Left hindlimb (tissue), 1 donor: ENCODE data around the gene PTAR1.

ENCODE experiments used
- DNase-seq: peaks from one replicate; pipeline ENCODE4 v3.0.0-alpha.2; 2018

Gene PTAR1

DNA sequence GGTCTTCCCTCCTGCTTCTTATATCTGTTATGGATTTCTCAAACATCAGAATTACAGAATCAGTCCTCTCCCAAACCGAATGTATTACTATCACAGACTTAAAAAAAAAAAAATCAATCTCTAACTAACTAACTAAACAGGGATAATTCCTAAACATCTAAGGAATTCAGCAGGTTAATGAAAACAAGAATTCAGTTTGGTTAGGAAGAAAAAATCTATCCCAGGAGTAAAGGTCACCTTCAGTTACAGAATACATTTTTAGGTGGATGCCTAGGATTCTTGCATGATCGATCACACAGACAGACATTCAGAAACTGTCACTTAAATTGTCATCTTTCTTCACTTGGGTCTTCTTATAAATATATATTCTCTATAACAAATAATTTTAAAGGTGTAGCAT, 11.5 kb downstream of the PTAR1 start:
- DNase-seq = no peak

DNA sequence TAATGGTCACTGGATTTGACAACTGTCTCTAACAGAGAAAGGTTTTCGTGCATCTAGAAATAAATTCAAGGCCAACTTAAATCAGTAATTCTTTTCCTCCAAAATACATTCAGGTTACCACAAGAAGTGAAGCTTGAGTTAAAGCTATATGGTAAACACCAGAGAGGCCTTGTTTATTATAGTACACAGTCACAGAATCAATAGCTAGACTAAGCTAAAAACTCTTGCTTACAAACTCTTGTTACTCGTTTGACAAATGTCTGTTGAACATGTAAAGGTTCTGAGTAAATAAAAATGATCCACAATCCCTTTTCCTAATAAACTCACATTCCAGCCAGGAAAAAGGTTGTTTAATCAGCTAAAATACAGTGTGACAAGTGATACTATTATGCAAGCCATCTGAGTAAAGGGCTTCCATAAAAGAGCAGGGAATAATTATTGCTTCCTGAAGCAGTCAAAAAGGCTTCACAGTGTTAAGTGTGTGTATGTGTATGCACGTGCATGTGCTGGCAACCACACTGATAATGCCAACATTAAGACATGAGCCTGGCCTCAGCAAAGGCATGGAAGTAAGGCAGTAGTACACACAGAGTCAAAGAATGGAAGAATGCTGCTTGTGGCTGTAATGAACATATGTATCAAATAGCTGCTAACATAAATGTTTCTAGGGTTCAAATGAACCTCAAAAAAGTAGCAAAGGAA, 12.8 kb downstream of the PTAR1 start:
- DNase-seq = no peak

DNA sequence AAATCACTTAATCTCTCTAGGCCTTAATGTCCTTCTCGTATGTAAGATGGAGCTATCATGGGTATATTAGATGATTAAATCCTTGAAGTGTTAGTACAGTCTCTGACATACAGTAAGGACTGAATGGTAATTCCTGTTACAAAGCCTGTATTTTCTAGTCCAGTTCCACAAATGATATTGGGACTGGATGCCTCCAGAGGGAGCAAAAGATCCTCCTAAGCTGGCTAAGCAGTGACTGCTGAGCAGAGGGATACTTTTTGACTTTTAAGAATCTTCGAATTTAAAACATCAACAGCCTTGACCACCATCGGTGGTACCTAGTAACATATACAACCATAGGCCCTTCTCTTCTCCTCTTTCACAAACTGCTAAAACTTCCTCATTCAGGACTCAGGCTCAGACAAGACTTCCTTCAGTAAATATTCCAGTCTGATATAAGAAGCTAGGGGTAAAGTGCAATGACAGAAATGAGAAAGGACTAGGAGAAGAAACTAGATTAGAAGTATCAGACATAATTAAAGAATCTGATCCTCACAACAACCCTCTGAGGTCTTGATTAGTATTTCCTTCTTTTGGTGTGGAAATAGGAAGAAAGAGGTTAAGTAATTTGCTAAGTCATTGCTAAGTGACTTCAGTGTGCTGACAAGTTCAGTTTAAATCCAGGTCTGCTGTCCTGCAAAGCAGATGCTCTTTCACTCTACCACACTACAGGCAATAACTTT, 13.9 kb downstream of the PTAR1 start:
- DNase-seq = no peak

DNA sequence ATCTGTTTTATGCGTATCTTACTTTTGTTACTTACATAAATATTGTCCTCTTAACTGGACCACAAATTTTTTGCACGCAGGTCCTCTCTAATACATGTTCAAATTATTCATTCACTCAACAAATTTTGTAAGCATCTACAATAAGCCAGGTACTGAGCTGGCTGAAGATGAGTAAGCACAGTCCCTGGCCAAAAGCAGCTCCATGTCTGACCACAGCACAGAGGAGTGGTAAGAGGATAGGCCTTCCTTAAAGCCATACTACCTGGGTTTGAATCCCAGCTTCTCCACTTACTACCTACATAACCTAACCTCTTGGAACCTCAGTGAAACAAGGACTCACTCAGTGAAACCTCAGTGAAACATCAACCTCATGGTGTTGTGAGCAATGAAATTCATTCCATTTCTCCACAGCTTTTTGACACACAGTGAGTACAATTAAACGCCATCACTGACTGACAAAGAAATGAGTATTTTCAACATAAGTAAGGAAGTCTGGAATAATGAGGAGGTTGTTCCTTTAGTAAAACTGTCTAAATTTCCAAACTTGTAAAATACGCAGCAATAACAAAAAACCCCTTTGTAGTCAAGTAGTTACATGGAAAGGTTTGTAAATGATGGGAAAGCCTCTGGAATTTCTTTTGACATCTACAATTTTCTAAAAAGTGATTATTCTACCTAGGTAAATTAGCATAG, 15.0 kb downstream of the PTAR1 start:
- no peak for DNase-seq

DNA sequence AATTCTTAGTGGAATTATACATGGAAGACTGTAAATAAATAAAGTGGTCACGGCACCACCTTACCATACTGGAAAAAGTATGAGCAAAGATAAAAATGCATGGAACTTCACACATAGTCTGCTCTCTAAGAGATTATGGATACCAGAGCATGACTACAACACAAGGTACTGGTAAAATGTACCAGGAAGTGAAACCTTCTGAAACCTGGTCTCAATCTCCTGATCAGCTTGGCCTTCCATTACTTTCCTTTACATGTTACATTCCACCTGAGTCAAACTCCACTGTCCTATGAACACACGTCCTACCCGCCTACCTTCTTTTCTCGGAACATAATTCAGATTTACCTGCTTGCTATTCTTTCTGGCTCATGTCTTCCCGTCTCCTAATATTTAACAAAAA, 15.9 kb downstream of the PTAR1 start:
- DNase-seq = no peak

DNA sequence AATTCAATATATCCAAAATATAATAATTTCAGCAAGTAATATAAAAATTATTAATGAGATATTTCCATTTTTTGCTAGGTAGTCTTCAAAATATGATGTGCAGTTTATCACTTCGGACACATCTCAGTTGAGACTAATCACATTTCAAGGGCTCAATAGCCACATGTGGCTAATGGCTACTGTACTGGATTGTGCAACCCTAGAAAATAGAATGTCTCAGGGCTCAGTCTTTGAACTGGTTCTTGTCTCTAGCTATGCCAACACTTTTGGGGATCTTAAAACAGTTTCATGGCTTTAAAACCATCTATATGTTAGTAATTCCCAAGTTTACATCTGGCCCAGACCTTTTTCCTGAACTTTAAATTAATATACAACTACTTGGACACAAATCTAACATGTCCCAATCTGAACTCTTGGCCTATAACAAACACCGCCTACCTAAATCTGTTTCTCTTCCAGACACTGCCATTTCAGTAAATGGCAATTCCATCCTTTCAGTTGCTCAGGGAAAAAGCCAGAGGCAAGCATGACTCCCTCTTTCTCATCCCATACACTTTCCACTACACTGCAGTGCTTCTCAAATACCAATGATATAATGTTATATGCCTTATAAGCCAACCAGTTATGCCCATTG, 18.8 kb downstream of the PTAR1 start:
- no peak for DNase-seq

DNA sequence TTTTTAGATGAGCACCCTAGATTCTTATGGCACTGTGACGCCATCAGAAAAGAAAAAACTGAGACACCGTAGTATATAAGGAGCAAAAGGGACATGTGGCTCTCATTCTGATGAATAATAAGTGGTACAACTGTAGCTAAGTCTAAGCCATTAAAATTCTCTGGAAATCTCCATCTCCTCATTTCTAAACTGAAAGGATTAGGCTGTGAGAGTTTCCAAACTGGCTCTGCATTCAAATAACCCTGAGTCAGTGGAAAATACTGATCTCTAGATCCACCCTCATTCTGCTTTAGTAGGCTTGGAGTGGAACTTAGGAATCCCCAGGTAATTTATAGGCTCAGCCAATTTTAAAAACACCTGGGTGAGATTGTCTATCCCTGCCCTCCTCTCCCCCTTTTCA, 28.5 kb downstream of the PTAR1 start:
- DNase-seq = no peak

DNA sequence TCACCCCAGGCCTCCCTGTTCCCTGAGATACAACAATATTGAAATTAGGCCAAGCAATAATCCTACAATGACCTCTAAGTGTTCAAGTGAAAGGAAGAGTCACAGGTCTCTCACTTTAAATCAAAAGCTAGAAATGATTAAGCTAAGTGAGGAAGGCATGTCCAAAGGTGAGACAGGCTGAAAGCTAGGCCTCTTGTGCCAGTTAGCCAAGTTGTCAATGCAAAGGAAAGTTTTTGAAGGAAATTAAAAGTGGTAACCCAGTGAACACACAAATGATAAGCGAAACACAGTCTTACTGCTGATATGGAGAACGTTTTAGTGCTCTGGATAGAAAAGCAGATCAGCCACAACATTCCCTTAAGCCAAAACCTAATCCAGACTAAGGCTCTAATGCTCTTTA, 39.8 kb downstream of the PTAR1 start:
- no peak for DNase-seq

DNA sequence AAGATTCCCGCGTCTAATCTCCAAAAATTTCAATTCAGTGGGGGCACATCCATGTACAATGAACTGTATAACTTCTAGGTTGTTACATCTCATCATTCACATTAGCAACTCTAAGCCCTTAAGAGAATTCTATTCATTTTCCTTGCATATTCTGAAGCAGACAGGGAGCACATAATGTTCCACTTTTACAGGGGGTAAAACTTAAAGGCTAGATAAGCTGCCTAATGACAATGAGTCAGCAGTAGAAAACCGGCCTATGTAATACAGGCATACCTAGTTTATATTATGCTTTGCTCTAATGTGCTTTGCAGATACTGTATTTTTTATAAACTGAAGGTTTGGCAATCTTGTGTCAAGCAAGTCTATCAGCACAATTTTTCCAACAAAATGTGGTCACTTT, 40.4 kb downstream of the PTAR1 start:
- DNase-seq = no peak

DNA sequence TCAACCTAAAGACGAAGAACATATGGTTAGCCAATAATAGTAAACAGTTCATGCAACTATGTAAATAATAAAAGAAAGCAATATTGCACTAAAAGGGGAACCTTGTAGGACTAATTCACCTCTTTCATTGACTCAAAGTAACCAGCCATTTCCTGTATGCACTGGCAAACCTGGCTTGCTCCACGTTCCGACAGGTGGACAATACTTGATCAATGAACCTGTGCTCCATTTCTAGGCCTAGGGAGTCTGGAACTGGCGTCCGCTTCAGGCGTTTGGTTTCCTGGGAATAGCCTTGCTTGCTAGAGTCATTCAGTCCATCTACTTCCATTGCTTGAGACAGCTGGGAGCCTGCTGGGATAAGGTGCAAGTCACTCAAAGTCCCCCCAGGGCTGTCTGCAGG, 41.6 kb downstream of the PTAR1 start:
- DNase-seq = no peak

DNA sequence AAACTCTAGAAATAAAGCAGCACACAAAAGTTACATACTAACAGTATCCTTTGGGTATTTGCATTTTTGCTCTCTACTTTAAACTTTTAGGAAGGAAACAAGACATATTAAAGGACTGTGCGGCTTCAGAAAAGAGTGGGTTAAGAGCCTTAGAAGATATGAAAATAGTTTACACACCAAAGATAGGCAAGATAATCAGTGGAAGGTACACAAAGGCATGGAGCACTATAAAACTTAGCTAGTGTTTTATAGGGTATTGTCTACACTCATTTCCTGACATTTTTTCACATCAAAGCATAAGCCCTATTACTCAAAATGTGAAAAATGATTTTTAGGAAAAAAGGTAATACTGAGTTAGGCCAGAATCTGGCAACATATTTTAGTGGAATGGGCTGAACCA, 44.0 kb downstream of the PTAR1 start:
- DNase-seq = no peak

DNA sequence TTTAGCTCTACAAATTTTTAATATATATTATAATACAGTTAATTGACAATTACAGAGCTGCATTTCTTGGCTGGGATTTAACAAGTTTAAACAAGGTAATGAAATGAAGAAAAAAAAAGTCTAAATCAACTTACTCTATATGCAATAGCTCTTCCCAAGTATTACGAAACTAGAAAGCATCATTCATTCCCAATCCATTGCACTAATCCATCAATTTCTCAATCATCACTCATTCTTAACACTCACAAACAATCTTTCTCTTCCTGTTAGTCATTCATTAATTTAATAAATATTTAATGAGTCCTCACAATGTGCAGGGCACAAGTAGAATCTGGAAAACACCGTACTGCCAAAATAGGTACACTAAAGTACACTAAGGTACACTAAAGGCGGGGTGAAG, 44.7 kb downstream of the PTAR1 start:
- DNase-seq = no peak

DNA sequence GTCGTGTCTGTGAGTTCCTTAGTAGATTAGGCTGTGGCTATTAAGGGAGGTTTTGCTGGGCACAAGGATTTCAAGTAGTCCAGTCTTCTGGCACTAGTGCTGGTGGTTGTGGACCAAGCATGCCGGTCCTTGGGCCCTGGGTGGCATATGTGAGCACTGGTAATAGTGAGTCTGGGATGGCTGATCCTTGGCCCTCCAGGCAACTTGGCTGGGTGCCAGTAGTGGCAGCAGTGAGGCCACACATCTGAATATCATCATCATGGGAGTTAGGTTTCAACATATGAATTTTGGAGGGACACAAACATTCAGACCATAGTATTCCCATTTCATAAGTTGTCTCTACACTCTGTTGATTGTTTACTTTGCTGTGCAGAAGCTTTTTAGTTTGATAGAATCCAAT, 62.3 kb downstream of the PTAR1 start:
- DNase-seq = no peak

DNA sequence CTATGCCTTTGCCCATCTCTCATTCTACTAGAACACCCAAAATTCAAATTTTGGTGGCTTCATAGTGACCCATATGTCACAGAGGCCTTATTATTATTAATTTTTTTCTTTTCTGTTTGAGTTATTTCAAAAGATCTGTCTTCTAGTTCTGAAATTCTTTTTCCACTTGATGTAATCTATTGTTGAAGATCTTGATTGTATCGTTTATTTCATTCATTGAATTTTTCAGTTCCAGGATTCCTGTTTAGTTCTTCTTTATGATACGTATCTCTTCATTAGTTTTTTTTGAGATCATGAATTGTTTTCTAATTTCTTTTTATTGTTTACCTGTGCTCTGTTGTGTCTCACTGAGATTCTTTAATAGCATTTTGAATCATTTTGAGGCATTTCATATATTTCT, 63.0 kb downstream of the PTAR1 start:
- no peak for DNase-seq

DNA sequence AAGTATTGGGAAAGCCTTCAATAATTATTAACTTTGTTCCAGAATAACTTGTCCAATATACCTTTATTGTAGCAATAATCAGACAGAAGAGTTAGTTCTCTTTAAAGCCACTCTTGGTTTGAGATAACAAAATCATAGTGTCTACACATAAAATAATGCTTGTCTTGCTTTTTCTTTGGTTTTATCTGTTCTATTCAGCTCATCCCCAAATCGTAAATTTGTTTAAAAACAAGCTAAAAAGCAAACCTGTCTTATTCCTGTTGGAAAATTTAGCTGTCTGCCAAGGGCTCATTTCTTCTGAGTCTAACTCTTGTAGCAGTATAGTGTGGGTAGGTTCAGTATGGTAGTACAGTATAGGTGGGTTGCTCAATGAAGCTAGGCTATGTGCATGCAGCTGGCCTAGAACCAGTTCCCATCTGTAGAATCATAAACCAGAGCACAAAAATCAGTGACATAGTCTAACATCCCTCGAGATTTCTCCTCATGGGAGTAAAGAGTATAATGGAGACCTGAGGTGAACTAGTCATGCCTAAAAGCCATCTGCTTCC, 69.7 kb downstream of the PTAR1 start:
- no peak for DNase-seq

DNA sequence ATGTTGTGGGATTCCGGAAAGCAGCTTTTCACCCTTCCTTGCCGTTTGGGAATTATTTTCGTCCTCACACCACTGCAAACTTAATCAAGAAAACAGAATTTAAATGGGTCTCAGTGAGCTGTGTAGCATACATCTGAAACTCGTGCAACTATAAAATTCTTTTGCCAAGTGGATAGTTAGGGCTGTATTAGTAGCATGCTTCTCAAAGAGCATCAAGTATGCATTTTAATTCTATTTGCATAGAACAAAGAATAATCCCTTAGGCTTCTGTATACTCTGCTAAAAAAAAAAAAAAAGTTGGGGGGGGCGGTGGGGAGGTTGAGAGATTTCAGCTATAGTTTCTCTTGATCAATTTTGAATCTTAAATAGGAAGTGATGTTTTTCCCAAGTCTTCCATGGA, 75.9 kb downstream of the PTAR1 start:
- no peak for DNase-seq

DNA sequence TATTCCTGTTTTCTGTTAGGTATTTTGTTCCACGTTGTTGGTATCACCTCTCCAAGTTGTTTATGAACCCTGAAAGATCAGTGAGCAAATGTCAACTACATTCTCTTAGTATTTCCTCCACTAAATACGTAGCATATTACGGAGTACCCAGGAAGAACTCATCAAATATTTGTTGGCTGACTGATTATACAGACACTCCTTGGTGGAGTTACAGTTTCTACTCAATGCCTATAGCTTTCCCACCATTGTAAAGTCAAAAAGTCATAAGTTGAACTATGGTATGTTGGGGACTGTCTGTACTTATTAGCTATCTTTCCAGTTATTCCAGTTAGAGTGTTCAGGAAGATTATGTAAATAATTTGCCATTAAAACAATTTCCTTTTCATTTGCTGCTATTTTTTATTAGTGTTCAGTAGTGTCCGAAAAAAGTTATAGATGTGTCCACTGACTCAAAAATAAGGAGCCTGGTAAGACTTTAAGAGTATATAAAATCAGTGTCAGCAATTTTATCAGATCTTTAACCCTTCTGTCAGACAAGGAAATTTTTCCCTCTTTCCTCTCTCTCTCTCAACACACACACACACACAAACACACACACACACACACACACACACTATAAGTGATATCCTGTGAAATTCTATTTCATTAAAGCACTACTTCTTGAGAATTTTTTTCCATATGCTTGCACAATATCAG, 80.8 kb downstream of the PTAR1 start:
- DNase-seq = no peak

DNA sequence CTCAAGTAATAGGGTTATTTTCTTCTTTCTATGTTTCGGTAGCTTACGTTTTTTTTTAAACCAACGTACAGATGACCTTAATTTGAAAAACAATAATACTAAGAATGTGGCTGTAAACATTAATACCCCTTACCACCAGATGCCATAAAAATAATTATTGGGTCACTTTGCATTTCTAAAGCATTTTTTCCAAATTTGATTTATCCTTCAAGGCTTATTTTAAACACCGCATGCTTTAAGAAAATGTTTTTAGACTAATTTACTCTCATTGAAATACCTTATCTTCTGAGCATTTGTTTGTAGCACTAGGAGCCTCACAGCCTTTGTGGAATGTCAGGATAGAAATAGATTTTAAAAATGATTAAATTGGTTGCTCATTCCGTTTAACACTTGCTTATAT, 81.9 kb downstream of the PTAR1 start:
- DNase-seq = no peak

DNA sequence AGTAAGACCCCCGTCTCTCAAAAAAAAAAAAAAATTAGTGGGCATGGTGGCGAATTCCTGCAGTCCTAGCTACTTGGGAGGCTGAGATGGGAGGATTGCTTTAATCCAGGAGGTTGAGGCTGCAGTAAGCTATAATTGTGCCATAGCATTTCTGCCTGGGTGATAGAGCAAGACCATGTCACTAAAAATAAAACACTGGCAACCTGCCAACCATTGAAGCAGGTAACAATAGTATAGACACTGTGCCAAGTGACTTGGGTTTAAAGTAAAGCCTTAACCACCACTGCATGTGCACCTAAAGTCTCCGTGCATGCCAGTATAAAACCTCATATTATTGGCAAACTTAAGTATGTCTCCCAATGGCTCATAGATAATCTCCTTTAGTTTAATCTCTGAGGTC, 84.2 kb downstream of the PTAR1 start:
- DNase-seq = no peak

DNA sequence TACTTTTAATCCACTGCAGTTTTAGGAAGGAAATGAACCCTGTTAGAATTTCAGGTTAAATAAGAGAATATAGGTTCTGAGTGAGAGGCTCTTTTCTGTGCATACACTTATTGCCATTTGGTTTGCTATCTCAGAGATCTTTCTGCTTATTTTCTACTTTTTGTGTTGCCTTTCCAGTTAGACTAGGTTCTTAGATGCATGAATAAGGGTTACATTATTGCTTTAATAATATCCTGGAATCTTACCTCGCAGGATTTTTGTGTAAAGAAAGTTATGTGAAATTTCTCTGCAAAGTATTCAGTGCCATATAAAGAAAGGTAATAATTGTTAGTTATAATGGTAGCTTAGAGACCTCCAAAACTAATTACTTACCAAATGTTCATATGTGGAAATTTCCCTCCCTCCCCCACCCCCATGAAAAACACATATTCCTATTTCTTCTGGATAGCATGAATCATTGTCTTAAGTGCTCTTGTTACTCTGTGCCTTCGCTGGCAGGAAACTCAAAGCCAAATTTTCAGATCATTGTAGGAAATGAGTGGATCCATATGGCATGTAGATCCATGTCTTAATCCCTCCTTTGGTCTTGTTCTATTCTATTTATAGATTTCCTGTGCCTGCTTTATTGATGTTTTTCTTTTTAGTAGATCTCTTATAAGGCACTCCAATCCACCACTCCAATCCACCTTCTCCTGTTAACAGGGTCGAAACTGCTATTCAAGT, 84.9 kb downstream of the PTAR1 start:
- no peak for DNase-seq

DNA sequence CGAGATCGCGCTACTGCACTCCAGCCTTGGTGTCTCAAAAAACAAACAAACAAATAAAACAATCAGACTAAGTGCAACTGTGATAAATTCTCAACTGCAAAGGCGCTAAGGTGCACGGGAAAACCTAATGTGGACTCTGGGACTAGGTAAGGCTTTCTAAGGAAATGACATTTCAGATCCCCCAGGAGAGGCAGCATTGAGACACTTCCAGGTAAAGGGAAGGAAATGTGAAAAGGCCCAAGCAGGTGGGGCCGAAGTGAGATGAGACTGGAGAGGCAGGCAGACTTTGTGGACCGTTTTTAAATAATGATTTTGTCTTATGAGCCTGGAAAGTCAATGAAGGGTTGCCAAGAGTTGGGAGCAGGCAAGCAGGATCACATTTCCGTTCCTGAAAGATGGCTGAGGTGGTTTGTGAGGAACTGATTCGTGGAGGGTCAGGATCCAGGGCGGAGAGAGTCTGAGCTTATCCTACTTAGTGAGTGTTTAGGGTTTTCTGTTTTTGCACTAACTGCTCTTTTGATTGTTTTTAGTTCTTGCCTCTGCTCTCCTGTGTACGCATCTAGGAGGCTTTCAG, 85.6 kb downstream of the PTAR1 start:
- DNase-seq = no peak

DNA sequence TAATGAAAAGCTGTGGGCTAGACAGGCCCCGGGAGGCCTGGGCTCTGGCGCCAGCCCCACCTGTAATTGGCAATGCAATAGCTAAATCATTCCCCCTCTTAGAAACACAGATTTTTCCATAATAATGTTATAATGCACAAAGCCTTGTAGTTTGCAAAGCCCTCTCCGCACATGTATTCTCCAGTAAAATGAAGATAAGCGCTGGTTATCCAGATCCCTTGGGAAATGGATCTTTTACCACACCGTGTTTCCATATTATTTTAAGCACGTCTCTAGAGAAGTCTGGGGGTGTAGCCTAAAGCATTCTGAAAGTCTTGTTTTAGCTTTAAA, 86.5 kb downstream of the PTAR1 start:
- no peak for DNase-seq
